A673 (cell line): ENCODE measurements around the gene PTCHD4. TPM values are rescaled to one million over a fixed set of nuclear protein-coding genes. Genes with fewer than 3 reads are reported as not detected.
A peak's percentile ranks its signal among the peaks of the same experiment; 100 is the strongest.

Experiments used
- BruUV-seq: library from RNA; stranded (reverse); fragments of 400-500 nt; replicated peaks from 2 replicates; lab custom pipeline; 2021; lab: Mats Ljungman, UMichigan
- CTCF ChIA-PET: fragments of 300-600 bp; sonication (Branson Sonifier 250); formaldehyde crosslinking; loops from one replicate; lab custom pipeline; 2022; ENCODE audit warnings: antibody characterized with exemption; lab: Charles Lee
- POLR2A ChIA-PET: fragments of 300-600 bp; sonication (Branson Sonifier 250); formaldehyde crosslinking; loops from one replicate; lab custom pipeline; 2022; ENCODE audit warnings: antibody characterized with exemption; ENCODE audit not compliant: low non-redundant PET; lab: Charles Lee
- DNase-seq: peaks from one replicate; pipeline ENCODE4 v3.0.0-alpha.2; 2015; ENCODE audit warnings: low spot score
- H3K27ac ChIP-seq: fragments of 200-600 bp; sonication (generic); 2 replicates; pipeline ENCODE4 v1.5.1; 2016; ENCODE audit warnings: mixed run types, low read depth, mild to moderate bottlenecking, mixed read lengths, antibody characterized with exemption, low read length; ENCODE audit not compliant: poor library complexity, severe bottlenecking
- H3K27me3 ChIP-seq: fragments of 200-600 bp; sonication (generic); replicated peaks from 2 replicates; pipeline ENCODE4 v1.6.1; 2017; ENCODE audit warnings: mixed run types, low read depth, mild to moderate bottlenecking, mixed read lengths, antibody characterized with exemption, low read length; ENCODE audit not compliant: insufficient read depth, poor library complexity
- H3K36me3 ChIP-seq: fragments of 200-600 bp; sonication (generic); 2 replicates; pipeline ENCODE4 v1.6.1; 2016; ENCODE audit warnings: mixed run types, mild to moderate bottlenecking, mixed read lengths, antibody characterized with exemption, low read length; ENCODE audit not compliant: insufficient read depth, poor library complexity, severe bottlenecking
- H3K4me1 ChIP-seq: fragments of 200-600 bp; sonication (generic); 2 replicates; pipeline ENCODE4 v1.6.1; 2017; ENCODE audit warnings: mixed run types, mild to moderate bottlenecking, mixed read lengths, antibody characterized with exemption, low read length; ENCODE audit not compliant: insufficient read depth, poor library complexity, severe bottlenecking
- H3K4me3 ChIP-seq: fragments of 200-600 bp; sonication (generic); 2 replicates; pipeline ENCODE4 v1.5.1; 2016; ENCODE audit warnings: low read depth, mixed run types, mild to moderate bottlenecking, mixed read lengths, low read length; ENCODE audit not compliant: poor library complexity, severe bottlenecking
- H3K9me3 ChIP-seq: fragments of 200-600 bp; sonication (generic); 2 replicates; pipeline ENCODE4 v1.6.1; 2016; ENCODE audit warnings: mixed run types, low read depth, mild to moderate bottlenecking, mixed read lengths, antibody characterized with exemption, low read length; ENCODE audit not compliant: poor library complexity, severe bottlenecking
- CTCF ChIP-seq: fragments of 300-800, 200-600 bp; sonication (generic); conservative IDR thresholded peaks from 2 replicates; pipeline ENCODE4 v1.5.1; 2017; ENCODE audit warnings: low read depth, mild to moderate bottlenecking, antibody characterized with exemption, low read length, moderate library complexity, mixed read lengths
- EZH2 ChIP-seq: fragments of 200-600 bp; sonication (generic); IDR thresholded peaks from 2 replicates; pipeline ENCODE4 v1.6.1; 2017; ENCODE audit warnings: borderline replicate concordance, low read depth, mild to moderate bottlenecking, mixed read lengths, antibody characterized with exemption, low read length; ENCODE audit not compliant: poor library complexity, severe bottlenecking
- intact Hi-C: fragments of 100-400 bp; cut with micrococcal nuclease; formaldehyde crosslinking; loops from one replicate; pipeline ENCODE4 v1.10.0; 2022; ENCODE audit not compliant: unreplicated experiment
- total RNA-seq: library from RNA; stranded (reverse); gene quantifications from 2 replicates; pipeline ENCODE4 v1.2.3, GENCODE V29; 2021

The PTCHD4 gene
- total RNA-seq, 1 experiment from 2014 or later = 0.17 TPM

GRCh38 chr6:48084201-48084600 is 26.8 kb downstream of the PTCHD4 start:
- Histone ChIP-seq H3K27ac (no peak overlapping the region), H3K27me3 (no peaks in the 10 kb centered on the region), H3K36me3 (no peaks in the 10 kb centered on the region), H3K4me3 (no peak overlapping the region), H3K4me1 (peaks cover 12% of the 10 kb centered on the region), H3K9me3 (no peaks in the 10 kb centered on the region)
- intact Hi-C loops = loop anchor here (10.0 kb wide), 1 partner anchor 361 kb away; no protein-coding TSS in a partner anchor
- ChIA-PET CTCF (no interaction called here), POLR2A (no interaction called here)
- no peak for TF ChIP-seq EZH2
- TF ChIP-seq CTCF = no peak
- no TSS peak for BruUV-seq
- DNase-seq = no peak

GRCh38 chr6:48080227-48081009 is 30.6 kb downstream of the PTCHD4 start:
- H3K27me3 ChIP-seq = no peaks in the 10 kb centered on the region
- POLR2A ChIA-PET = no interaction called here
- TF ChIP-seq CTCF (no peak), EZH2 (no peak)
- intact Hi-C loops = loop anchor here (10.0 kb wide), 1 partner anchor 364 kb away; no protein-coding TSS in a partner anchor
- no TSS peak for BruUV-seq
- H3K36me3 ChIP-seq = no peaks in the 10 kb centered on the region
- peaks cover 4% of the 10 kb centered on the region for H3K9me3 ChIP-seq
- peak; percentile 81 for DNase-seq
- CTCF ChIA-PET = no interaction called here
- no peak overlapping the region for H3K4me3 ChIP-seq
- no peak overlapping the region for H3K27ac ChIP-seq
- H3K4me1 ChIP-seq = peaks cover 12% of the 10 kb centered on the region

DNA sequence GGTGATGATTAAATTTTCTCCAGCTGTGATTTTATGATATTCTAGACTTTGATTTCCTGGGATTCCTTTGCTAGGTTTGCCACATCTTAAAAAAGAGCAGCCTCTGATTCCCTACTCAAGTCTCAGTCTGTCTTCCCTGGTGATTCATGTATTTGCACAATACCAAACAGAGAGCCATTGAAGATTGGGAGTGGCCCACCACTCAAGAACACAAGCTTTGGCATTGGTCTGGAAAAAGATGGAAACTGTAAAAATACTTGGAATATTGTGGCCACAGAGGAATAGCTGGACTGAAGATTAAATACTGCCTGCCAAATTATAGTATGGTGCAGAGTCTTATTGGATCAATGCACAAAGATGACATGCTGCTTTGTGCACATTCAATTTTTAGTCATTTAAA is 32.9 kb downstream of the PTCHD4 start:
- no TSS peak for BruUV-seq
- H3K36me3 ChIP-seq = no peaks in the 10 kb centered on the region
- H3K27ac ChIP-seq = no peak overlapping the region
- no peak for DNase-seq
- ChIA-PET POLR2A (no interaction called here), CTCF (no interaction called here)
- H3K4me3 ChIP-seq = no peak overlapping the region
- TF ChIP-seq CTCF (no peak), EZH2 (no peak)
- H3K27me3 ChIP-seq = no peaks in the 10 kb centered on the region
- intact Hi-C loops = no loop called here
- peaks cover 4% of the 10 kb centered on the region for H3K9me3 ChIP-seq
- peaks cover 25% of the 10 kb centered on the region for H3K4me1 ChIP-seq
